SK-N-MC (cell line): ENCODE results near the gene DMTF1.

Source experiments
- EZH2 ChIP-seq: fragments of 200-600 bp; sonication (generic); IDR thresholded peaks from one replicate; pipeline ENCODE4 v1.6.1; 2017; ENCODE audit warnings: antibody characterized with exemption
- POLR2AphosphoS5 ChIP-seq: IDR thresholded peaks from 2 replicates; pipeline ENCODE4 v1.6.1; 2012; ENCODE audit warnings: mild to moderate bottlenecking, low read depth, low read length, borderline replicate concordance

DNA sequence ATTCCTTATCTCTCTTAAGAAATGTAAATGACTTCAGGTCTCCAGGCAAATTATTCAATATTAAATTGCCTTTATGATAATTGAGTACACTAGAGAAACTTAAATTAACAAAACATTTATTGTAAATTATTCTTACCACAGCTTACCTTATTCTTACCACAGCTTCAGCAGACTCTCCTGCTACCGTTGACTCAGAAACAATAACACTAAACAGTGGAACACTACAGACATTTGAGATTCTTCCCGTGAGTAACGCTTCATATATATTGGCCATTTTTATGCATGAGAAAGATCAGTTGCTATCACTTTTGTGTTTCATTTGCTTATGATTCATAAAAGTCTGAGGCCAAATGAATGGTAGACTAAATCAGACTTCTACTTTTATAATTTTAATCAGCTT is 38.5 kb downstream of the DMTF1 start:
- TF ChIP-seq EZH2 (no peak), POLR2AphosphoS5 (no peak)
